Tibial artery (tissue), 4 donors: ENCODE data around the gene CHSY3.
A peak's percentile ranks its signal among the peaks of the same experiment; 100 is the strongest.

Experiments used
- DNase-seq, 2 donors: peaks; one replicate each; pipeline ENCODE4 v3.0.0-alpha.2; 2019
- H3K27ac ChIP-seq, 2 donors: fragments of 200-600 bp; sonication (generic) in 1 of 2; 1 replicate in 1 of 2; 2 replicates in 1 of 2; pipeline ENCODE4 v1.5.1; 2018 to 2019; ENCODE audit warnings: mild to moderate bottlenecking in 1 of 2
- H3K27me3 ChIP-seq, 2 donors: fragments of 200-600 bp; sonication (generic) in 1 of 2; one replicate each; pipeline versions ENCODE4 v1.5.1 to v1.6.0; 2016 to 2019
- H3K36me3 ChIP-seq, 3 donors: fragments of 200-600 bp; sonication (generic) in 2 of 3; one replicate each; pipeline ENCODE4 v1.5.1; 2016 to 2019; ENCODE audit warnings: mild to moderate bottlenecking in 2 of 3
- H3K4me1 ChIP-seq, 4 donors: fragments of 200-600 bp; sonication (generic) in 2 of 4; 1 replicate in 3 of 4; 2 replicates in 1 of 4; pipeline ENCODE4 v1.5.1; 2016 to 2019
- H3K4me3 ChIP-seq, 2 donors: fragments of 200-600 bp; sonication (generic) in 1 of 2; 1 replicate in 1 of 2; 2 replicates in 1 of 2; pipeline ENCODE4 v1.5.1; 2018 to 2019; ENCODE audit warnings: mild to moderate bottlenecking in 2 of 2
- H3K9me3 ChIP-seq, 3 donors: fragments of 200-600 bp; sonication (generic) in 1 of 3; one replicate each; pipeline ENCODE4 v1.5.1; 2016 to 2019
- intact Hi-C: fragments of 100-400 bp; cut with DNase I; formaldehyde crosslinking; loops from one replicate; pipeline ENCODE4 v1.15.0; 2023; ENCODE audit warnings: low total_unique reads
- TF ChIP-seq, protein P1 (sequence below), 2 experiments: fragments of 200-600 bp in 1 of 2; fragments of 450-650 bp in 1 of 2; IDR thresholded peaks; one replicate each; pipeline ENCODE4 v1.5.1; 2017 to 2019; ENCODE audit warnings: antibody characterized with exemption in 2 of 2, mild to moderate bottlenecking in 1 of 2, moderate library complexity in 1 of 2

CHSY3 gene

GRCh38 chr5:129921204-129921603 is 16.9 kb downstream of the CHSY3 start:
- Histone ChIP-seq H3K27ac (no peak overlapping the region), H3K9me3 (no peaks in the 10 kb centered on the region)
- intact Hi-C loops: no loop called here

GRCh38 chr5:129930221-129930620 is 26.0 kb downstream of the CHSY3 start:
- Histone ChIP-seq H3K27me3 (no peaks in the 10 kb centered on the region), H3K36me3 (no peaks in the 10 kb centered on the region), H3K4me1 (peaks cover 0 to 6% (median 0%) of the 10 kb centered on the region in 4 donors), H3K4me3 (no peak overlapping the region), H3K9me3 (no peaks in the 10 kb centered on the region), H3K27ac (no peak overlapping the region)
- TF ChIP-seq, protein P1, sequence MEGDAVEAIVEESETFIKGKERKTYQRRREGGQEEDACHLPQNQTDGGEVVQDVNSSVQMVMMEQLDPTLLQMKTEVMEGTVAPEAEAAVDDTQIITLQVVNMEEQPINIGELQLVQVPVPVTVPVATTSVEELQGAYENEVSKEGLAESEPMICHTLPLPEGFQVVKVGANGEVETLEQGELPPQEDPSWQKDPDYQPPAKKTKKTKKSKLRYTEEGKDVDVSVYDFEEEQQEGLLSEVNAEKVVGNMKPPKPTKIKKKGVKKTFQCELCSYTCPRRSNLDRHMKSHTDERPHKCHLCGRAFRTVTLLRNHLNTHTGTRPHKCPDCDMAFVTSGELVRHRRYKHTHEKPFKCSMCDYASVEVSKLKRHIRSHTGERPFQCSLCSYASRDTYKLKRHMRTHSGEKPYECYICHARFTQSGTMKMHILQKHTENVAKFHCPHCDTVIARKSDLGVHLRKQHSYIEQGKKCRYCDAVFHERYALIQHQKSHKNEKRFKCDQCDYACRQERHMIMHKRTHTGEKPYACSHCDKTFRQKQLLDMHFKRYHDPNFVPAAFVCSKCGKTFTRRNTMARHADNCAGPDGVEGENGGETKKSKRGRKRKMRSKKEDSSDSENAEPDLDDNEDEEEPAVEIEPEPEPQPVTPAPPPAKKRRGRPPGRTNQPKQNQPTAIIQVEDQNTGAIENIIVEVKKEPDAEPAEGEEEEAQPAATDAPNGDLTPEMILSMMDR (IDR thresholded peaks at IDR 0.05): no peak
- DNase-seq: no peak
- intact Hi-C loops: no loop called here

More at GRCh38 chr5:129921204-129921603, 16.9 kb downstream of the CHSY3 start:
- peaks cover 5 to 6% (median 6%) of the 10 kb centered on the region in 3 donors for H3K36me3 ChIP-seq
- H3K4me1 ChIP-seq: peaks cover 0 to 7% (median 0%) of the 10 kb centered on the region in 4 donors
- no peak for DNase-seq
- no peak overlapping the region for H3K4me3 ChIP-seq
- TF ChIP-seq, protein P1 (IDR thresholded peaks at IDR 0.05): no peak
- no peaks in the 10 kb centered on the region for H3K27me3 ChIP-seq

- H3K27me3 ChIP-seq: no peaks in the 10 kb centered on the region
- no peaks in the 10 kb centered on the region for H3K4me1 ChIP-seq
- no peak overlapping the region for H3K4me3 ChIP-seq
- peaks cover 8 to 12% (median 11%) of the 10 kb centered on the region in 3 donors for H3K36me3 ChIP-seq
- TF ChIP-seq, protein P1 (IDR thresholded peaks at IDR 0.05): no peak
- DNase-seq: no peak
- peaks cover 0 to 17% (median 11%) of the 10 kb centered on the region in 3 donors for H3K9me3 ChIP-seq
- intact Hi-C loops: no loop called here
- H3K27ac ChIP-seq: no peak overlapping the region
Measured at GRCh38 chr5:129935626-129936025, 31.4 kb downstream of the CHSY3 start.

DNA sequence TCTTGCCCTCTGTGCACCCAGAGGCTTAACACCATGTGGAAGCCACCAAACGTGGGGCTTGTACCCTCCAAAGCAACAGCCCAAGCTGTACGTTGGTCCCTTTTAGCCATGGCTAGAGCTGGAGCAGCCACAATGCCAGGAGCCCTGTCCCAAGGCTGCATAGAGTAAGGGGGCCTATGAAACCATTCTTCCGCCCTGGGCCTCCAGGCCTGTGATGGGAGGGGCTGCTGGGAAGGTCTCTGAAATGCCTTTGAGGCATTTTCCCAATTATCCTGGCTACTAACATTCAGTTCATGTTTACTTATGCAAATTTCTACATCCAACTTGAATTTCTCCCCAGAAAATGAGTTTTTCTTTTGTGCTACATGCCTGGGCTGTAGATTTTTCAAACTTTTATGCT is 33.8 kb downstream of the CHSY3 start:
- no peak overlapping the region for H3K4me3 ChIP-seq
- DNase-seq: no peak
- H3K36me3 ChIP-seq: peaks cover 8 to 12% (median 11%) of the 10 kb centered on the region in 3 donors
- intact Hi-C loops: no loop called here
- no peak overlapping the region for H3K27ac ChIP-seq
- no peaks in the 10 kb centered on the region for H3K4me1 ChIP-seq
- TF ChIP-seq, protein P1 (IDR thresholded peaks at IDR 0.05): no peak
- H3K9me3 ChIP-seq: peaks cover 0 to 17% (median 11%) of the 10 kb centered on the region in 3 donors
- H3K27me3 ChIP-seq: no peaks in the 10 kb centered on the region

- H3K27me3 ChIP-seq: no peaks in the 10 kb centered on the region
- TF ChIP-seq, protein P1 (IDR thresholded peaks at IDR 0.05): no peak
- H3K36me3 ChIP-seq: no peaks in the 10 kb centered on the region
- peaks cover 0 to 22% (median 0%) of the 10 kb centered on the region in 4 donors for H3K4me1 ChIP-seq
- no peak overlapping the region for H3K4me3 ChIP-seq
- peaks cover 0 to 1% (median 0%) of the 10 kb centered on the region in 3 donors for H3K9me3 ChIP-seq
- intact Hi-C loops: no loop called here
- H3K27ac ChIP-seq: peak overlapping the region in 1 of 2 donors; percentile 49
- DNase-seq: no peak
Measured at GRCh38 chr5:129943936-129944335, 39.7 kb downstream of the CHSY3 start.

DNA sequence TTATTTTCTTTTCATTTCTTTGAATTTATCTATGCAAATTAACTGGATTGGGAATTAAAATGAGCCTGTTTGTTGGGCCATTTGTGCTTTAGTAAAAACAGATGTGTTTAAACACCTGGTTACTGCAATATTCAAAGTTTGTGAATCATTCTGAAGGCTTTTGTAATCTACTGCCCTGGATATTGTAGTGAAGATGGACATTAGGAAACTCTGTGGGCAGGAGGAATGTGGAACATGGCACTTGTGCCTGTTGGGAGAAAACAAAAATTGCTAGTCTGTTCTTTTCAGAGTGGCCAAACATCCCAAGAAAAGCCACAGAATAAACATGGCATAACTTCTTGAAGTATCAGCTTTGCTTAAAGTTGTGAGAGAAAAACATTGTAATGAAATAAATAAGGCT is 40.8 kb downstream of the CHSY3 start:
- DNase-seq: no peak
- H3K36me3 ChIP-seq: no peaks in the 10 kb centered on the region
- H3K4me3 ChIP-seq: no peak overlapping the region
- peaks cover 0 to 22% (median 0%) of the 10 kb centered on the region in 4 donors for H3K4me1 ChIP-seq
- H3K27me3 ChIP-seq: no peaks in the 10 kb centered on the region
- H3K27ac ChIP-seq: peak overlapping the region; percentile 49 to 62
- TF ChIP-seq, protein P1 (IDR thresholded peaks at IDR 0.05): no peak
- no peaks in the 10 kb centered on the region for H3K9me3 ChIP-seq
- intact Hi-C loops: no loop called here
